SK-N-SH treated with all-trans-retinoic acid at 6 μM for 48 hours (cell line): Measurements from ENCODE around the gene MACF1.

Experiments
- ARNTL ChIP-seq: fragments of 450-650 bp; formaldehyde crosslinking; IDR thresholded peaks from 2 replicates; pipeline ENCODE4 v1.5.0; 2020; ENCODE audit warnings: low read depth, mild to moderate bottlenecking, moderate library complexity, borderline replicate concordance
- ESRRG ChIP-seq: fragments of 250-450 bp; sonication (Bioruptor Pico); IDR thresholded peaks from 2 replicates; pipeline ENCODE4 v1.6.1; 2021; ENCODE audit warnings: mild to moderate bottlenecking
- RARB ChIP-seq: fragments of 250-450 bp; sonication (Bioruptor Pico); IDR thresholded peaks from 2 replicates; pipeline ENCODE4 v1.8.0; 2021; ENCODE audit warnings: mild to moderate bottlenecking, moderate library complexity
- SNAI2 ChIP-seq: fragments of 250-450 bp; sonication (Bioruptor Pico); IDR thresholded peaks from 2 replicates; pipeline ENCODE4 v1.5.0; 2020; ENCODE audit warnings: mild to moderate bottlenecking, moderate library complexity
- TCF4 ChIP-seq: fragments of 250-450 bp; sonication (Bioruptor Pico); IDR thresholded peaks from 2 replicates; pipeline ENCODE4 v1.8.0; 2021; ENCODE audit warnings: mild to moderate bottlenecking, moderate library complexity, borderline replicate concordance
- TOX ChIP-seq: fragments of 250-450 bp; sonication (Bioruptor Pico); IDR thresholded peaks from 2 replicates; pipeline ENCODE4 v1.8.0; 2021; ENCODE audit warnings: mild to moderate bottlenecking, moderate library complexity, borderline replicate concordance
- ZFP3 ChIP-seq: fragments of 250-450 bp; sonication (Bioruptor Pico); IDR thresholded peaks from 2 replicates; pipeline ENCODE4 v1.5.0; 2020; ENCODE audit warnings: mild to moderate bottlenecking, moderate library complexity
- ZNF70 ChIP-seq: fragments of 450-650 bp; formaldehyde crosslinking; IDR thresholded peaks from 2 replicates; pipeline ENCODE4 v1.5.0; 2020; ENCODE audit warnings: mild to moderate bottlenecking, moderate library complexity
- TF ChIP-seq, protein P1 (sequence below): fragments of 250-450 bp; sonication (Bioruptor Pico); IDR thresholded peaks from 2 replicates; pipeline ENCODE4 v1.8.0; 2020; ENCODE audit warnings: mild to moderate bottlenecking, moderate library complexity, borderline replicate concordance
- TF ChIP-seq, protein P2 (sequence below): fragments of 250-450 bp; sonication (Bioruptor Pico); IDR thresholded peaks from 2 replicates; pipeline ENCODE4 v1.5.1; 2021; ENCODE audit warnings: mild to moderate bottlenecking, moderate library complexity
- TF ChIP-seq, protein P3 (sequence below): fragments of 250-450 bp; sonication (Bioruptor Pico); IDR thresholded peaks from 2 replicates; pipeline ENCODE4 v1.5.1; 2020; ENCODE audit warnings: low read depth, mild to moderate bottlenecking, moderate library complexity

DNA sequence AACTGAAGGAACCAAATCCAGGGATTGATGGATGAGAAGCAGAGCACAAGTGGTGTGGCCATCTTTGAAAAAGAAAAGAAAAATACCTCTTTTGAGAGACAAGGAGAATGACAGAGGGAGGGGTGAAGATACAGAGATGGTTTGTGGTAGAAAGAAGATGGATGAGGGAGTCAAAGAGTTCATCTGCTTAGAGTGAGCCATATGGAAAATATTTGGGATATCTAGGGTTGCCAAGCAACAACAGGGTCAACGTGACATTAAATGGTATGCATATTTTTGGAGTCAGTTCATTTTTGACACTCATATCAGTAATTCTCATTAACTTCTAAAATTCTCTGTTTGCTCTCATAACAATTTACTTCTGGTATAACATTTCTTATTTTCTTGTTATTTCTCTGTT, 50.7 kb downstream of the MACF1 start:
- TF ChIP-seq ZFP3 (CRISPR knock-in tag) (no peak), ZNF70 (CRISPR knock-in tag) (no peak), RARB (CRISPR knock-in tag) (no peak), TOX (CRISPR knock-in tag) (no peak), ARNTL (CRISPR knock-in tag) (no peak), SNAI2 (CRISPR knock-in tag) (no peak), ESRRG (CRISPR knock-in tag) (no peak), TCF4 (CRISPR knock-in tag) (no peak)
- TF ChIP-seq, protein P1, sequence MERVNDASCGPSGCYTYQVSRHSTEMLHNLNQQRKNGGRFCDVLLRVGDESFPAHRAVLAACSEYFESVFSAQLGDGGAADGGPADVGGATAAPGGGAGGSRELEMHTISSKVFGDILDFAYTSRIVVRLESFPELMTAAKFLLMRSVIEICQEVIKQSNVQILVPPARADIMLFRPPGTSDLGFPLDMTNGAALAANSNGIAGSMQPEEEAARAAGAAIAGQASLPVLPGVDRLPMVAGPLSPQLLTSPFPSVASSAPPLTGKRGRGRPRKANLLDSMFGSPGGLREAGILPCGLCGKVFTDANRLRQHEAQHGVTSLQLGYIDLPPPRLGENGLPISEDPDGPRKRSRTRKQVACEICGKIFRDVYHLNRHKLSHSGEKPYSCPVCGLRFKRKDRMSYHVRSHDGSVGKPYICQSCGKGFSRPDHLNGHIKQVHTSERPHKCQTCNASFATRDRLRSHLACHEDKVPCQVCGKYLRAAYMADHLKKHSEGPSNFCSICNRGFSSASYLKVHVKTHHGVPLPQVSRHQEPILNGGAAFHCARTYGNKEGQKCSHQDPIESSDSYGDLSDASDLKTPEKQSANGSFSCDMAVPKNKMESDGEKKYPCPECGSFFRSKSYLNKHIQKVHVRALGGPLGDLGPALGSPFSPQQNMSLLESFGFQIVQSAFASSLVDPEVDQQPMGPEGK (CRISPR knock-in tag): no peak
- TF ChIP-seq, protein P2, sequence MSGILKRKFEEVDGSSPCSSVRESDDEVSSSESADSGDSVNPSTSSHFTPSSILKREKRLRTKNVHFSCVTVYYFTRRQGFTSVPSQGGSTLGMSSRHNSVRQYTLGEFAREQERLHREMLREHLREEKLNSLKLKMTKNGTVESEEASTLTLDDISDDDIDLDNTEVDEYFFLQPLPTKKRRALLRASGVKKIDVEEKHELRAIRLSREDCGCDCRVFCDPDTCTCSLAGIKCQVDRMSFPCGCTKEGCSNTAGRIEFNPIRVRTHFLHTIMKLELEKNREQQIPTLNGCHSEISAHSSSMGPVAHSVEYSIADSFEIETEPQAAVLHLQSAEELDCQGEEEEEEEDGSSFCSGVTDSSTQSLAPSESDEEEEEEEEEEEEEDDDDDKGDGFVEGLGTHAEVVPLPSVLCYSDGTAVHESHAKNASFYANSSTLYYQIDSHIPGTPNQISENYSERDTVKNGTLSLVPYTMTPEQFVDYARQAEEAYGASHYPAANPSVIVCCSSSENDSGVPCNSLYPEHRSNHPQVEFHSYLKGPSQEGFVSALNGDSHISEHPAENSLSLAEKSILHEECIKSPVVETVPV (CRISPR knock-in tag): no peak
- TF ChIP-seq, protein P3, sequence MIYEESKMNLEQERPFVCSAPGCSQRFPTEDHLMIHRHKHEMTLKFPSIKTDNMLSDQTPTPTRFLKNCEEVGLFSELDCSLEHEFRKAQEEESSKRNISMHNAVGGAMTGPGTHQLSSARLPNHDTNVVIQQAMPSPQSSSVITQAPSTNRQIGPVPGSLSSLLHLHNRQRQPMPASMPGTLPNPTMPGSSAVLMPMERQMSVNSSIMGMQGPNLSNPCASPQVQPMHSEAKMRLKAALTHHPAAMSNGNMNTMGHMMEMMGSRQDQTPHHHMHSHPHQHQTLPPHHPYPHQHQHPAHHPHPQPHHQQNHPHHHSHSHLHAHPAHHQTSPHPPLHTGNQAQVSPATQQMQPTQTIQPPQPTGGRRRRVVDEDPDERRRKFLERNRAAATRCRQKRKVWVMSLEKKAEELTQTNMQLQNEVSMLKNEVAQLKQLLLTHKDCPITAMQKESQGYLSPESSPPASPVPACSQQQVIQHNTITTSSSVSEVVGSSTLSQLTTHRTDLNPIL (CRISPR knock-in tag): no peak
